Left ventricle myocardium inferior (tissue), 1 donor: ENCODE results near the gene GNAQ. TPM values are rescaled to one million over a fixed set of nuclear protein-coding genes. Genes with fewer than 3 reads are reported as not detected.

ENCODE experiments used
- DNase-seq: peaks from one replicate; pipeline ENCODE4 v3.0.0-alpha.2; 2020
- H3K27ac ChIP-seq: fragments of 200-600 bp; replicated peaks from 2 replicates; pipeline ENCODE4 v1.8.0; 2021
- H3K27me3 ChIP-seq: fragments of 200-600 bp; 2 replicates; pipeline ENCODE4 v1.8.0; 2021; ENCODE audit warnings: low read depth
- H3K36me3 ChIP-seq: fragments of 200-600 bp; 2 replicates; pipeline ENCODE4 v1.8.0; 2021
- H3K4me1 ChIP-seq: fragments of 200-600 bp; 2 replicates; pipeline ENCODE4 v1.8.0; 2021
- H3K4me3 ChIP-seq: fragments of 200-600 bp; 2 replicates; pipeline ENCODE4 v1.8.0; 2021; ENCODE audit warnings: mild to moderate bottlenecking, moderate library complexity
- H3K9me3 ChIP-seq: fragments of 200-600 bp; replicated peaks from 2 replicates; pipeline ENCODE4 v1.8.0; 2021
- CTCF ChIP-seq: fragments of 200-600 bp; IDR thresholded peaks from 2 replicates; pipeline ENCODE4 v1.8.0; 2021; ENCODE audit warnings: antibody characterized with exemption, mild to moderate bottlenecking, borderline replicate concordance
- intact Hi-C: fragments of 100-400 bp; cut with micrococcal nuclease; formaldehyde crosslinking; loops from one replicate; pipeline ENCODE4 v1.11.0; 2022
- total RNA-seq: library from RNA; stranded (reverse); fragmentation: NEBNext Ultra II Directional; extraction: Animal tissue kit (Norgen Biotek cat#: 25700); gene quantifications from one replicate; pipeline ENCODE4 v1.2.1, GENCODE V29; 2021
- donor health status: DM: no; HTN: yes; CAD: no; lungs with severe emphysema.

Gene GNAQ
- total RNA-seq, 1 donor from 2014 or later = 15.2 TPM

GRCh38 chr9:77793849-77794248 lies 237.8 kb downstream of the GNAQ start:
- no peaks in the 10 kb centered on the region for H3K9me3 ChIP-seq
- peak; percentile 47 for TF ChIP-seq CTCF
- peak overlapping the region; percentile 65 for H3K27ac ChIP-seq
- H3K4me3 ChIP-seq = no peak overlapping the region
- intact Hi-C loops = no loop called here
- DNase-seq = no peak
- H3K27me3 ChIP-seq = no peaks in the 10 kb centered on the region
- H3K36me3 ChIP-seq = no peaks in the 10 kb centered on the region
- peaks cover 6% of the 10 kb centered on the region for H3K4me1 ChIP-seq

DNA sequence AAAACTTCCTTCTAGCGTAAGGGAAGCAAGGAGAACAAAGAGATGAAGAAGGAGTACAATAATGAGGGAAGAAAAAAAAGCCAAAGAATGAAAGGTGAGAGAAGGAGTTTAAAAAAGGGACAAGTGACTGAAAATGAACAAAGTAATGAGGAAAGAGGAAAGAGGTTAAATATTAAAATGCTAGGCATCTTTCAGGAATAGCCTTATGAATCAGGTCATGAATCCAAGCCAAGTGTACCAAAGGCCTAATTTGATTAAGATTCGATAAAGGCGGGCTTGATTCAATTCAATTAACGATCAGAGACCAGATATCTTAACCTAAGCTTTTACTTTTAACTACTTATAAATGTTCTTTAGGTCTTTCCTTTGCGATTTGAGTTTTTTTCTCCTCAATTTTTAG lies 241.7 kb downstream of the GNAQ start:
- no peak overlapping the region for H3K4me3 ChIP-seq
- no peaks in the 10 kb centered on the region for H3K9me3 ChIP-seq
- no peak for DNase-seq
- no peak overlapping the region for H3K27ac ChIP-seq
- H3K36me3 ChIP-seq = no peaks in the 10 kb centered on the region
- peaks cover 6% of the 10 kb centered on the region for H3K4me1 ChIP-seq
- TF ChIP-seq CTCF = no peak
- H3K27me3 ChIP-seq = no peaks in the 10 kb centered on the region
- intact Hi-C loops = no loop called here

- Histone ChIP-seq H3K27me3 (no peaks in the 10 kb centered on the region), H3K27ac (no peak overlapping the region), H3K36me3 (no peaks in the 10 kb centered on the region), H3K4me3 (no peak overlapping the region), H3K4me1 (peaks cover 5% of the 10 kb centered on the region), H3K9me3 (no peaks in the 10 kb centered on the region)
- no peak for DNase-seq
- no peak for TF ChIP-seq CTCF
- intact Hi-C loops = no loop called here
Measured at GRCh38 chr9:77785341-77785740, 246.3 kb downstream of the GNAQ start.

DNA sequence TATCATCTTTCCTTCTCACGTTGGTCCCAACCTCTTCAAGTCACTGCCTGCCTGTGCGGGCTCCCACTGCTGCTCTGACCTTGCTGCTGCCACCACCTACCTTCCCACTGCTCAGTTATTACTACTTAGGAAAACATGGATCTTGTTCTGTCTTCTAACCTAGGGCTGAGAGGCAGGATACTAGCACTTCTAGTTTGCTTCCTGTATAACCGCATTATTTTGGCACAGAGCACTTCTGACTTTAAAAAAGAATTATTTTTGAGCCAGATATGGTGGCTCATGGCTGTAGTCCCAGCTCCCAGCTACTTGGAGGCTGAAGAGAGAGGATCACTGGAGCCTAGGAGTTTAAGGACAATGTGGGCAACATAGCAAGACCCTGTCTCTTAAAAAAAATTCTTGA lies 248.1 kb downstream of the GNAQ start:
- no peaks in the 10 kb centered on the region for H3K27me3 ChIP-seq
- no peak overlapping the region for H3K27ac ChIP-seq
- H3K4me1 ChIP-seq = peaks cover 5% of the 10 kb centered on the region
- H3K9me3 ChIP-seq = peaks cover under 1% of the 10 kb centered on the region
- DNase-seq = no peak
- no peak overlapping the region for H3K4me3 ChIP-seq
- no peak for TF ChIP-seq CTCF
- no peaks in the 10 kb centered on the region for H3K36me3 ChIP-seq
- intact Hi-C loops = no loop called here

DNA sequence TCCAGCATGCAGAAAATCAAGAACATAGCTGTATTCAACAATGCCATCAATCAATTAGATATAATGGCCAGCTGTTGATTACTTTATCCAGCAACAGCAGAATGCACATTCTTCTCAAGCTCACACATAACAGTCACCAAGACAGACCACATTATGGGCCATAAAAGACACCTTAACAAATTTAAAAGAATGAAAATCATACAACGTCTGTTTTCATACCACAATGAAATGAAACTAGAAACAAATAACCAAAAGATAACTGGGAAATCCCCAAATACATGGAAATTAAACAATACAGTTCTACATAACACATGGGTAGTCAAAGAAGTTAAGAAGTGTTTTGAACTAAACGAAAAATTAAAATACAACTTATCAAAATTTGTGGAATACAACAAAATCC lies 252.6 kb downstream of the GNAQ start:
- DNase-seq = no peak
- H3K27me3 ChIP-seq = no peaks in the 10 kb centered on the region
- TF ChIP-seq CTCF = no peak
- H3K9me3 ChIP-seq = peaks cover 27% of the 10 kb centered on the region
- H3K36me3 ChIP-seq = peaks cover 14% of the 10 kb centered on the region
- H3K4me3 ChIP-seq = no peak overlapping the region
- H3K27ac ChIP-seq = no peak overlapping the region
- H3K4me1 ChIP-seq = peaks cover 7% of the 10 kb centered on the region
- intact Hi-C loops = no loop called here

- Histone ChIP-seq H3K27me3 (no peaks in the 10 kb centered on the region), H3K4me3 (no peak overlapping the region), H3K27ac (no peak overlapping the region), H3K4me1 (peaks cover 33% of the 10 kb centered on the region), H3K36me3 (peaks cover 14% of the 10 kb centered on the region), H3K9me3 (peaks cover 25% of the 10 kb centered on the region)
- no peak for DNase-seq
- no peak for TF ChIP-seq CTCF
- intact Hi-C loops = no loop called here
Measured at GRCh38 chr9:77773381-77773780, 258.2 kb downstream of the GNAQ start.
